ENCODE measurements around the gene DOCK3.
"Not testable (repeated sequence)": the region's sequence is repeated elsewhere in the genome, so short reads cannot be mapped to it uniquely, and the experiment has no call there.

Gene DOCK3

DNA sequence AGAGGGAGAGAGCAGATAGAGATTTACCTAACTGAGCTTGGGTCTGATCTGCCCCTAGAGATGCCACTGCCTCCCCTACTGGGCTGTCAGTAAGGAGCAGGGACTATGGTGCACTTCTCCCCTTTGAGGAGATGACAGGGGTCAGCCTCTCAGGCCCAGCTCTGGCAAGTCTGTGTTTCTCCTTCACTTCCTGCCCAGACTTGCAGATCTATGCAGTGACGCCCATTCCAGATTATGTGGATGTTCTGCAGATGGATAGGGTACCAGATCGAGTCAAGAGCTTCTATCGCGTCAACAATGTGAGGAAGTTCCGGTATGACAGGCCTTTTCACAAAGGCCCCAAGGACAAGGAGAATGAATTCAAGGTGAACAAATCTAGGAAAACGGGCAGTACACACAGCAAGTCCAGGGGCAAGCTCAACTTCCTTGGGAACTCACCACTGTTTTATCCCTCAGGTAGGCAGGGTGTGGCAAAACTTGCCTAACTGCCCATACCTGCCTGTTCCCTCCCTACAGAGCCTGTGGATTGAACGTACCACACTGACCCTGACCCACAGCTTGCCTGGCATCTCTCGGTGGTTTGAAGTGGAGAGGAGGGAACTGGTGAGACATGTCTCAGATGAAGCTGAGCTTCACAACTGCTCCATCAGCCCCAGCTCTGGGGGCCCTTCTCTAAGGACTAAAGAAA, 681.3 kb downstream of the DOCK3 start:
- no peak for DNase-seq (ENCODE audit: low spot score)

DNA sequence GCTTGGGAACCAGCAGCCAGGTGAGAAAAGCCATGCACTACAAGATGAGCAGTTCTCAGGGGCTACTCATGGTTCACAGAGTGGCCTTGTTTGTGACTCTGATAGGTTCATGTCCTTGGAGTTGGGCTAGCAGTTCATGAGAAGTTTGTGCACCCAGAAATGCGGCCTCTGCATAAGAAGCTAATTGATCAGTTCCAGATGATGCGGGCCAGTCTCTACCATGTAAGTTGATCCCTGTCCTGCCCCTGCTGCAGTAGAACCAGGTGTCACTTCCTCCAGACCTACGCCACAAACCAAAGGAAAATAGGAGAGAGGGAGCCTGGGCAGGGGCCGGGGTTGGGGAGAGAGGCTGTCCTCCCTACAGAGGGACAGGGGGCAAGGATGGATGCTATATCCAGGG, 683.1 kb downstream of the DOCK3 start:
- no peak for DNase-seq (ENCODE audit: low spot score)

DNA sequence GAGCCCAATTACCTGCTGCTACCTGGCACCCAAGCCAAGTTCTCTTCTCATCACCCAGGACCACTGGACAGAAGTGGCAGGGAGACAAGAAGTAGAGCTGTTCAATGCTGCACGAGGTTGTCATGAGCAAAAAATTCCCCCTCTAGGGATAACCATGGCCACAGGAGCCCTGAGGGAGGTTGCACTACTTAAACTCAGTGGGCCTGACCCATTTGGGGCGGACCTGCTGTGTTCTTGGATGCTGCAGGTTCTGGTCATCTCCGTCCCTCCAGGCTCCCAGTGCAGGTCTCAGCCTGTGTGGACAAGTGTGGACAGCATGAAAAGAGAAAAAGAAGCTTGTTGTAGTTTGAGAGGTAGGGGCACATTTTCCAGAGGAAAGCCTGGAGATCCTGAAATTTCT, 684.3 kb downstream of the DOCK3 start:
- no peak for DNase-seq (ENCODE audit: low spot score)

DNA sequence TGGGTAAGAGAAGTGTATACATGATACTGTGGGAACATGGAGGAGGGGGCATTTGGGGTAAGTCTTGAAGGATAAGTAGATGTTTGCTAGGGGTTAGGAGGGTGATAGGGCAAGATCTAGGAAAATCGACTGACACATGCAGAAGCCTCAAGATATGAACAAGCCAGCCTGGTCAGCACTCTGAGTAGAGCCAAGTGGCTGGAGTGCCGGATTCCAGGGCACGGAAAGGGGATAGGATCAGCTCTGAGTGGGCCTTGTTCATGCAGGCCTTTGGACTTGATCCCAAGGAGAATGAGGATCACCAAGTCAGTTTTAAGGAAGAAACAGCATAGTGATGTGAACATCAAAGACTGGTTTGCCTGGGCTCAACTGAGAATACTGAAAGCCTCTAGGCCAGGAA, 686.1 kb downstream of the DOCK3 start:
- DNase-seq (ENCODE audit: low spot score): no peak

DNA sequence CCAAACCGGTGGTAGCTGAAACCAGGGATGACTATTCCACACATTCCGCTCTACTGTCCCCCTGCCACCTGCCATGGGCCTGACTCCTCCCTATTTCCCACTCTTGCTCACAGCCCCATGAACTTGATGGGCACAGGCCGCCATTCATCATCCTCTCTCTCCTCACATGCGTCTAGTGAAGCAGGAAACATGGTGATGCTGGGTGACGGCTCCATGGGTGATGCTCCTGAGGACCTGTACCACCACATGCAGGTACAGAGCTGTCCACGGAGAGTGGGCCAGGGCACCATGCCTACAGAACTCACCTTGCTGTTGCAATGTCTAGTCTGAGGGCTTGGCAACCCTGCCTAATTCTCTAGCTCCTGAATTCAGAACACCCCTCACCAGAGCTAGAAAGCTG, 687.0 kb downstream of the DOCK3 start:
- DNase-seq (ENCODE audit: low spot score): no peak

DNA sequence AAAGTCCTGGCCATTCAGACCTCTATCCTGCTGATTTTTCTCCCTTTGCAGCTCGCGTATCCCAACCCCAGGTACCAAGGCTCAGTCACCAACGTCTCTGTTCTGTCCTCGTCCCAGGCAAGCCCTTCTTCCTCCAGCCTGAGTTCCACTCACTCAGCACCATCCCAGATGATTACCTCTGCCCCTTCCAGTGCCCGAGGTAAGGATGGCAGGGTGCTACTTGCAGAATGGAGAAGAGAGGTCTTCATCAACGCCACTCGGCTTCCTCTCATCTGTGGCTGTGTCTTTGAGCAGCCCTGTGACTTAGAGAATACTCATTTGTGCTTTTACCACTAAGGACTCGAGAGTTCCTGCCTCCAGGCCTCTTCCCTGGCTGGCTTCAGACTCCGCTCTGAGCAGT, 687.7 kb downstream of the DOCK3 start:
- DNase-seq (ENCODE audit: low spot score): no peak

DNA sequence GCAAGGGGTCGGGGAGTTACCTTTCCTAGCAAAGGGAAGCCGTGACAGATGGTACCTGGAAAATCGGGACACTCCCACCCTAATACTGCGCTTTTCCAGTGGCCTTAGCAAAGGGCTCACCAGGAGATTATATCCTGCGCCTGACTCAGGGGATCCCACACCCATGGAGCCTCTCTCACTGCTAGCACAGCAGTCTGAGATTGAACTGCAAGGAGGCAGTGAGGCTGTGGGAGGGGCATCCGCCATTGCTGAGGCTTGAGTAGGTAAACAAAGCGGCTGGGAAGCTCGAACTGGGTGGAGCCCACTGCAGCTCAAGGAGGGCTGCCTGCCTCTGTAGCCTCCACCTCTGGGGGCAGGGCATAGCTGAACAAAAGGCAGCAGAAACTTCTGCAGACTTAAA, 693.5 kb downstream of the DOCK3 start:
- not testable (repeated sequence) for DNase-seq (ENCODE audit: low spot score)

DNA sequence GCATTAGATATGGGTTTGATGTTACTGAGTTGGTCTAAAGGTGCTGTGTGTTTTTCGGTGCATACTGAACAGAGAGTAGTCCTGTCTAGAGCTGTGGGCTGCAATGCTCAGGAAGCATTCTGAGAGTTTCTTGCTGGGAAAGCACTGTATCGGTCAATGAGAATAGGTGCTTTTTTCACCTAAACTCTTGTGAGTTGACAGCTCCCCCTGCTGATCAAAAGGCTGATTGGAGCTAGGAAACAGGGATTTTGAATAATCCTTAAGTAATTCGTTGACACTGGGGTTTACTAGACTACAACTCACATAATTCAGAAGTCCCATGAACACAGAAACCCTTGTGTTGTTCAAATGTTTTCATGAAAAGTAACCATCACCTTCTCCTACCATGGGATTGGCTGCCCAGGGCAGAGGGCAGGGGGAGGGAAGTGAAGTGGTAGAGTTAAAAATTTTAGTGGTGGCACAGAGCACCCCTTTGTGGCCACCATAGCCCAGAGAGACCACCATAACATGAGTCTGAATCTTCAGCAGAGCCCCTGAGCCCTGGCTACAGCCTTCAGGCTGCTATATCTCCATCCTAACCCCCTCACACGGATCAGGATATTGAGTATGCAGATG, 697.3 kb downstream of the DOCK3 start:
- DNase-seq (ENCODE audit: low spot score): no peak

DNA sequence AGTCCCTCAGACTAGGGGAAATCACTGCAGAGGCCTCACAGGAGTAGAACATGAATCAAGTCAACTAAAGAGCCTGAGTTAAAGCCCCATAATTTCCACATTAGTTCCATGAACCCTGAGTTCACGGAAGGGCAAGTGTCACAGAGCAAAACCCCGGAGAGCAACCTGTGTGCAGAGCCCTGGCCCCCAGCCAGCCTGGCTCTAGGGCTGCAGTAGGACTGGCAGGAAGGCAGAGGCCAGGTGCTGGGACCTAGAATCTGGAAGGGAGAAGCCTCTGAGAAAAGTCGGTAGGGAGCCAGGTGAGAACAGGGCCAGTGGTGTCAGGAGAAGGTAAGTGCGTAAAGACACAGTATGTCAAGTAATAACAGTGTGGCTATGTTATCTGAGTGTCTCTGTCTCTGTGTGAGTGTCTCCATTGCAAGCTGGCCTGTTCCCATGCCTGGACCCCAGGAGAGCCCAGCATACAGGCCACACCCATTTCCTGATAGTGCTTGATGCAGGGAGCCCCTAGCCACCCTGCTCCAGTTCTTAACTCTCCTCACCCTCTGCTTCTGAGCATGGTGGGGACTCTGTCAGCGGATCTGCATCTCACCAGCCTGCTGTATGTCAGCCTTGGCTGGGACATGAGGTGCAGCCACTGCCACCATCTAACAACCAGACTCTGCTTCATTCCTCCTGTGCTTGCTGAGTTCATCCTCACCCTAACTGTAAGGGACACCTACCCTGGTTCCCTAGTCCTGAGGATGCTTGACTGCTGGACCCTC, 699.1 kb downstream of the DOCK3 start:
- no peak for DNase-seq (ENCODE audit: low spot score)

DNA sequence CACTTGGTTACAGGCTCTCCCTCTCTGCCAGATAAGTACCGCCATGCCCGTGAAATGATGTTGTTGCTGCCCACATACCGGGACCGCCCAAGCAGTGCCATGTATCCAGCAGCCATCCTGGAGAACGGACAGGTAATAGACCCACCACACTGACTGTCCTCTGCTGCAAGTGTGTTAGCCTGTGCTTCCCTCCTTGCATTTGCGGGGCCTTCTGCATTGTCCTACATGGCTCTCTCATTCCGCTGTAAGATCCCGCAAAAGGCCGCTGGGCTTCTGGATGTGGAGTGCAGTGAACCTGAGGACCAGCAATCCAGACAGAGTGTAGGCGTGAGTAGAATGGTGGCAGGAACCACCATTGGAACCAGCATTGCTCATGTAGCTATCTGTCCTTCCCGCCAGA, 699.7 kb downstream of the DOCK3 start:
- DNase-seq (ENCODE audit: low spot score): no peak

DNA sequence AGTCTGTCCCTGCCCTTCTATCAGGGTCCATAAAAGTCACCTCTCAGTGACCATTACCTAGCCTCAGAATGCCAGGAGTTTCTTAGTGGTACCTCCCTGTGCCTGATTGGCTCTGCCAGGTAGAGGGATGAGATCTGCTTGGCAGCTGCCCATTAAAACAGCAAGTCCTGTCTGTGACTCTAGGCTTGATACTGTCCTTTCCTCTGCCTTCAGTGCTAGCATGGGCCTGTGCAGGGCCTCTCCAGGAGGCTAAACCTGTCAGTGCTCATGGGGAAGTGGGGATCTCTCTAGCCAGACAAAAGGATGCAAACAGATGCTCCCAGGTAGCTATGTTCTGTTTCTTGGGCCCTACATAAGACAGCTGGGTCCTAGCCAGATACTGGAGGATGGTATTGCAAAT, 700.4 kb downstream of the DOCK3 start:
- no peak for DNase-seq (ENCODE audit: low spot score)

DNA sequence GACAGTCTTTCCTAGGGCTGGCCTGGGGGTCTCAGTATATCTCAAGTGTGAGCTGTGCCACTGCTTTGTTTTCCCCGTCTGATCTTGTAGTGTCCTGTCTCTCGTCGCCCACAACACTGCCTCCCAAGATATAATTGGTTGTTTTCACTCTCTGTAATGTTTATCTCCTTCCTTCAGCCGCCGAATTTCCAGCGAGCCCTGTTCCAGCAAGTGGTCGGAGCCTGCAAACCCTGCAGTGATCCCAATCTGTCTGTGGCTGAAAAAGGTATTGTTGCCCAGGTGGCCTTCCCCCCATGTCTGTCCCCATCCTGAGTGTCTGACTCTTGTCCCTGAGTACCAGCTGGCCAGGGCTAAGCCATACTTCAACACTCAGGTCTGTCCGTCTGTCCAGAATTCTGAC, 700.8 kb downstream of the DOCK3 start:
- no peak for DNase-seq (ENCODE audit: low spot score)

DNA sequence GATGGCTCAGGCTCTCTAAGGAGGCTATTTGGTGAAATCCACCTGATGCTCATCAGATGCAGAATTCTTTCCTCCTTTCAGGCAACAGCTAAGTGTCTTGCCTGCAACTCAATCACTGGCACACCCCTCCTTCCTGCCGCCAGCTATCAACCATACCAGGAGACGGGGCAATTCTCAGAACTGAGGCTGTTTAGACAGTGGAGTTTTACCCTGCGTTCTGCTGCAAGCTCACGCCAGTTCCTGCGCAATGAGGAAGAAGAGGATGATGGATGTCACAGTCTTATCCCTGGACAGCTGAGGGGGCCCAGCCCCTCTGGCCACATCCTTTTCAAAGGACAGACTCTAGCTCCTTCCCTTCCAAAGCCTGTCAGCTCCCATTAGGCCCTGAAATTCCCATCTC, 703.3 kb downstream of the DOCK3 start:
- no peak for DNase-seq (ENCODE audit: low spot score)

DNA sequence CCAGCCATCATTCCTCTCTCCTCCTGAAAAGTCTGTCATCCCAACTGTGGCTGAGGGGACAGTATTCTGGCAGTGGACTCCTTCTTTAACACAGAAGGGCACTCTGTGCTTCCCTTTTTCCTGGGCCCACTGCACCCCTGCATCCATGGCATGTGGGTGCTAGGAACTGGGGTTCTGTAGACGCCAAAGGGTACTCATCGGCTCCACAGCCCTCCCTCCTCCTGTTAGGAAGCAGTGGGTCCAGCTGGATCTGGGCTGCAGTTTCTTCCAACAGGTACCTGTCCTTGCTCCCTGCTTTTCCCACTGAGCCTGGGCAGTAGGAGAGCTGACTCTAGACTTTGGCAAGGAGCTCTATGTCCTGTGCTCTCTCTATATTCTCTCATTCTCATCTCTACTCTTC, 704.0 kb downstream of the DOCK3 start:
- no peak for DNase-seq (ENCODE audit: low spot score)

DNA sequence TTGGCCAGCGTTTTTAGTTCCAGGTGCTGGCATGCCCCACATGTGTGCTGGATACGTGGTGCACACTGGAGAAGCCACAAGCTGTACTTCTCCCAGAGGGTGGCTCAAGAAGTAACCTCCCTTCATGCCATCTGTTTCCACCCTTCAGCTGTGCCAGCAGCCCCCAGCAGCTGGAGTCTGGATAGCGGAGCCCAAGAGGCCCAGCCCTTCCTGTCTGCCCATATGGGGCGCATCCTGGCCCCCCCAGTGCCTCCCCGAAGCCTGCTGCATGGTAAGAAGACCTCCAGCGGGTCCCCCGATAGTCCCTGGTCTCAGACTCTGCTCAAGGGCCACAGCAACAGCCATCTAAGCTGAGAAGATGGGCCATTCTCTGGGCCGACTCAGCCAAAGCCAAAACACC, 704.6 kb downstream of the DOCK3 start:
- no peak for DNase-seq (ENCODE audit: low spot score)

DNA sequence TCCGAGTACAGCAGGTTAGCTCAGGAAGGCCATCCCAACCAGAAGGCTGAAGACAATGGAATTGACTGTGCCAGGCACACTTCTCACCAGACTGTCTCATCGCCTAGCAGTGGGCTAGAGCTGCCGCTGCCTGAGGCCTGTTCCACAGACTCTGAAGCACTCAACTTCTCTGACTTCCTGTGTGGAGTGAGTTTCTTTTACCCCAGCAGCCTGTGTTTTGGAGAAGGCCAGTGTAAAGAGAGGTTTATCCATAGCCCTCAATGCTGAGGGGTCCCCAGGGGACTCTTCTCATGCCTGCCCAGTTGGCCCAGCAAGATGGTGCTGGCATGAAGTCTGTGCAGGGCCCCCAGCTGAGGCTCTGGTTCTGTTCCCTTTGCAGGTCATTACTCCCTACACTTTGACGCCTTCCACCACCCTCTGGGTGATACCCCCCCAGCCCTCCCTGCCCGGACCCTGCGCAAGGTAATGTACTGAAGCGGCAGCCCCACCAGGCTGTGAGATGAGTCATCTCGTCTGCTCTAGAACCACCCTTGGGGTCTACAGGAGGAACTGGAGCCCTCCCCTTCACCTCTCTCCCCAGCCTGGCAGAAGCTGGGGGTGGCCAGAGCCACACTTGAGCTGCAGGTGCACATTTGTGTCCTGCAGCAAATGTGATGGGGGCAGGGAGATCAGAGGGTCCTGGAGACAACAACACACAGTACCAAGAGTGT, 705.2 kb downstream of the DOCK3 start:
- DNase-seq (ENCODE audit: low spot score): no peak

DNA sequence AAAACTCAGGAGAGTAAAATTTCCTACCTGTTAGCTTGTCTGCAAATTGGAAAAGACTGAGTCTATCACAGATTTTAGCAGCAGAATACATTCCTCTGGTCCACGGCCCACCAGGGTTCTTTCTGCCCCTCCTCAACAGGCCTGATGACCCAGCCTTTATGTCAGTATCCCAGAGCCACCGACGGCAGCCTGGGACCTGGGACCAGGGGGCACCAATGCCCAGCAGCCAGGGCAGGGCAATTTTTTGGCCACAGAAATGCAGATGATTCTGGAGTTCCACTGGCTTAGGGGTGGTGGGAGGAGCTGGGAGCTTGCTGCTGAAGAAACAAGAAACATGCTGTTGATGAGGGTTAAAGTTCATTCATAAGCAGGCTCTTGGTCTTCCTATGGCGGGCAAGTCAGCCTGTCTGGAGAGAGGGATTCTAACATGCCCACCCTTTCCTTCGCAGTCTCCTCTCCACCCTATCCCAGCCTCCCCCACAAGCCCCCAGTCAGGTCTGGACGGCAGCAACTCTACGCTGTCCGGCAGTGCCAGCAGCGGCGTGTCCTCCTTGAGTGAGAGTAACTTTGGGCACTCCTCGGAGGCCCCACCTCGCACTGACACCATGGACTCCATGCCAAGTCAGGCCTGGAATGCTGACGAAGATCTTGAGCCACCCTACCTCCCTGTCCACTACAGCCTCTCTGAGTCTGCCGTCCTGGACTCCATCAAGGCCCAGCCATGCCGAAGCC, 706.0 kb downstream of the DOCK3 start:
- no peak for DNase-seq (ENCODE audit: low spot score)

DNA sequence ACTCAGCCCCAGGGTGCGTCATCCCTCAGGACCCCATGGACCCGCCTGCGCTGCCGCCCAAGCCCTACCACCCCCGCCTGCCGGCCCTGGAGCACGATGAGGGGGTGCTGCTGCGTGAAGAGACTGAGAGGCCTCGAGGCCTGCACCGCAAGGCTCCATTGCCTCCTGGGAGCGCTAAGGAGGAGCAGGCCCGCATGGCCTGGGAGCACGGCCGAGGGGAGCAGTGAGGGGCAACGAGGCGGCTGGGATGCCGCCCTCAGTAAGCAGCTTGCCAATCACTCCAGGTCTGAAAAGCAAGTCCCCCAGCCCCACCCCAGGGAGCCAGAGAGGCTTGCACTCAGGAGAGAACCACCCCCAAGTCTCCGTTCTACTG, 706.6 kb downstream of the DOCK3 start:
- no peak for DNase-seq (ENCODE audit: low spot score)

DNA sequence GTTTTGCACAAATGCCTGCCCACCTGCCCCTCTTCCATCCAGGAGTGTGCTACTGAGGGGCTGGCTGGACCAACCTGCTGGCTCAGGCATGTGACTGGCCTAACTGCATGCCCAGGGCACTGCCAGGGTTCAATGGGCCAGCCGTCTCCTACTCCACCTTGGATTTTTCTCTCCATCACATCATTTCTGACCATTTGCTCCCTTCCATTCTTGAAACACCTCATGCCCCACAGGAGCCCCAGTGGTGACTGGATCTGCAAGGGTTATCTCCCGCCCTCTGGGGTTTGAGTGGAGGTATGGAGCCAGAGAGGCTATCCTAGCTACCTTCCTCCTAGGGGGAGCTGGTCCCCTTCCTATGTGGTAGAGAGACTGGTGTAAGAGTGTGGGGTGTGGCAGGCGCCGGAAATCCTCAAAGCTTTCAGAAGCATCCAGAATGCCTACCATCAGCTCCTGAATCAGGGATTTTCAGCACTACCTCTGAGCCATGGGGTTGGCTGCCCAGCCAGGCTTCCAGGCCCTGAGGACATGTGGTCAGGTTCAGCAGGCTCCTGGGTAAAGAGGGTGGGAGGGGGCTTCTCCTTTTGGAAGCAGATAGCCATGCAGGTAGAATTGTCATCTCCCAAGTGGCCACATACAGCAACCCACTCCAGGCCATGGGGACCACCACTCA, 707.5 kb downstream of the DOCK3 start:
- DNase-seq (ENCODE audit: low spot score): no peak

DNA sequence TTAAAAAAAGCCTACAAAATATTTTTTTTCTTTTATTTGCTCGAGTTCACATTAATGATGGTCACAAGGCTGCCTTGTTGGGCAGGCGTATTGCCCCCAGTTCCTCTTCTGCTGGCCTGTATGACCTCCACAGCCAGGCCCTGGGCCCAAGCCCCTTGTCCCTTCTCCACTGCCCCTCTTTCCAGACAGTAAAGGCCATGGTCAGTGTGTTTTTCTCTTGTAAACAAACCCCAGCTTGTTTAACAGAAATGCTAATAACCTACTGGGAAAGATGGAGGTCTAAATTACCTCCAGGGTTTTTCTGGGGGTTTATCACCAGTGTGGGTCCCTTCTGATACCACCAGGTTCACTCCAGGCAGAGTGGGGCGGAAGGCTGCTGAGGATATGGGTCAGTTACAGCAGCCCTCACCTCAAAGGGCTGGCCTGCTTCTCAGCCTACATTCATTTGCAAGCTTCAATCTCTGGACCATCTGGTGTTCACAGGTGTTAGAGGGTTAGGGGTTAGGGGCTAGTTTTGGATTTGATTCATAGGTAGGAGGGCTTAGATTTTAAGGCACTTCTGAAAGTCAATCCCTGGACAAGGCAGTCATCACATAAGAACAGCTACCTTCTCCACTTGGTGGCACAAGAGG, 708.3 kb downstream of the DOCK3 start:
- DNase-seq (ENCODE audit: low spot score): no peak

Measured in SK-N-DZ (cell line).